Measurements from ENCODE around the gene HDDC2. TPM values are rescaled to one million over a fixed set of nuclear protein-coding genes. Genes with fewer than 3 reads are reported as not detected.

Gene HDDC2
- total RNA-seq, 2 experiments from 2014 or later: 75.1 to 119 TPM

GRCh38 chr6:125258651-125259353 is 43.0 kb downstream of the HDDC2 start:
- Histone ChIP-seq H3K36me3 (ENCODE audit: insufficient read depth, low read length) (no peaks in the 10 kb centered on the region), H2AFZ (ENCODE audit: low read length) (no peak overlapping the region), H4K20me1 (ENCODE audit: insufficient read depth, low read length) (no peaks in the 10 kb centered on the region), H3K9me2 (ENCODE audit: insufficient read depth, low read length) (no peaks in the 10 kb centered on the region), H3K27ac (ENCODE audit: low read depth, low read length, poor library complexity, severe bottlenecking) (no peak overlapping the region), H3K9me3 (ENCODE audit: low read length) (no peaks in the 10 kb centered on the region), H3K4me1 (ENCODE audit: insufficient read depth, low read length, poor library complexity, severe bottlenecking) (no peaks in the 10 kb centered on the region), H3K4me2 (ENCODE audit: low read length) (no peak overlapping the region), H3K4me3 (ENCODE audit: low read depth, low read length, poor library complexity, severe bottlenecking) (no peak overlapping the region), H3K79me2 (ENCODE audit: insufficient read depth, low read depth, low read length) (no peaks in the 10 kb centered on the region)
- ChIA-PET CTCF (ENCODE audit: unreplicated experiment) (no interaction called here), POLR2A (interaction anchor here (1.1 kb wide), 1 partner anchor 59 kb away, joined by 4 read pairs; no protein-coding TSS in a partner anchor)
- TF ChIP-seq CTCF (conservative IDR thresholded peaks at IDR 0.05; ENCODE audit: low read length): no peak
- TF ChIP-seq EZH2phosphoT487 (IDR thresholded peaks at IDR 0.05; ENCODE audit: borderline replicate concordance, low read depth, low read length): no peak
- no peak for DNase-seq (ENCODE audit: low spot score)
- BruUV-seq (replicated peaks): no TSS peak
- intact Hi-C loops (cut with micrococcal nuclease; ENCODE audit: unreplicated experiment): no loop called here

DNA sequence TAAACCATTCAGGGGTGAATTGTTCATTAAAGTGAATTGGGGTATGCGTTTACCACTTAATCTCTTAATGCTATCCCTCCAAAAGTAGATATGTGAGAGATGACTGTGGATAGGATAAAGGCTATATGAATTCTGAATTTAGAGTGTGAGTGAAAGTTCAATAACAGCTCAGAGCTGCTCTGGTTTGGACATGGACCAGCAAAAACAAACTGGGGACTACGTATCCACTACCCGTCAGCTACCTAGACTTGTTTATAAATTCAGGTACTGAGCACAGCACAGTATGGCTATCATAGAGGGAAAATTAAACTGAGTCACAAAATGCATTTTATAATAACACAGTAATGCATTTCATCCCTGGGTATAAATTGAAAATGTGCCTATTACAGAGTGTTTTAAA is 44.4 kb downstream of the HDDC2 start:
- DNase-seq (ENCODE audit: low spot score): no peak

More for the DNA sequence above, 44.4 kb downstream of the HDDC2 start:
- H3K4me1 ChIP-seq (ENCODE audit: insufficient read depth, low read length, poor library complexity, severe bottlenecking): no peaks in the 10 kb centered on the region
- no peak overlapping the region for H3K4me2 ChIP-seq (ENCODE audit: low read length)
- H4K20me1 ChIP-seq (ENCODE audit: insufficient read depth, low read length): no peaks in the 10 kb centered on the region
- no peak overlapping the region for H3K4me3 ChIP-seq (ENCODE audit: low read depth, low read length, poor library complexity, severe bottlenecking)
- BruUV-seq (replicated peaks): no TSS peak
- ChIA-PET POLR2A (no interaction called here), CTCF (ENCODE audit: unreplicated experiment) (no interaction called here)
- TF ChIP-seq CTCF (conservative IDR thresholded peaks at IDR 0.05; ENCODE audit: low read length) (no peak), EZH2phosphoT487 (IDR thresholded peaks at IDR 0.05; ENCODE audit: borderline replicate concordance, low read depth, low read length) (no peak)
- H3K9me3 ChIP-seq (ENCODE audit: low read length): no peaks in the 10 kb centered on the region
- H3K9me2 ChIP-seq (ENCODE audit: insufficient read depth, low read length): no peaks in the 10 kb centered on the region
- intact Hi-C loops (cut with micrococcal nuclease; ENCODE audit: unreplicated experiment): no loop called here
- H2AFZ ChIP-seq (ENCODE audit: low read length): no peak overlapping the region
- no peaks in the 10 kb centered on the region for H3K79me2 ChIP-seq (ENCODE audit: insufficient read depth, low read depth, low read length)
- no peak overlapping the region for H3K27ac ChIP-seq (ENCODE audit: low read depth, low read length, poor library complexity, severe bottlenecking)
- H3K36me3 ChIP-seq (ENCODE audit: insufficient read depth, low read length): no peaks in the 10 kb centered on the region
